A549 (cell line): ENCODE data around the gene ATP2B3. TPM values are rescaled to one million over a fixed set of nuclear protein-coding genes. Genes with fewer than 3 reads are reported as not detected.

Experiments used
- ATAC-seq, 2 experiments: fragments of 200-7000 bp in 1 of 2; fragments of >200 bp in 1 of 2; cut with Nextera tagmentation in 1 of 2; cut with Tn5 transposase in 1 of 2; 3 replicates each; pipeline versions ENCODE4 v1.8.0 to v1.9.1; 2018 to 2020; ENCODE audit warnings: mild to moderate bottlenecking in 1 of 2, moderate library complexity in 1 of 2
- CTCF ChIA-PET: fragments of 300-600 bp; sonication (Branson Sonifier 250); formaldehyde crosslinking; extraction: SDS; loops from one replicate; lab custom pipeline; 2021; ENCODE audit warnings: antibody characterized with exemption, inconsistent platforms; lab: Yijun Ruan, JAX
- POLR2A ChIA-PET: fragments of 350-600 bp; formaldehyde crosslinking; extraction: SDS; loops from one replicate; lab custom pipeline; 2021; ENCODE audit warnings: antibody characterized with exemption, inconsistent platforms; lab: Yijun Ruan, JAX
- DNase-seq, 2 experiments: peaks; one replicate each; pipeline versions ENCODE4 v3.0.0 to v3.0.0-alpha.2; 2011 to 2016; ENCODE audit warnings: low read depth in 1 of 2, low spot score in 1 of 2
- FAIRE-seq: peaks from 2 replicates; lab custom pipeline; 2011; peaks lifted over from hg19 to GRCh38; lab: Jason Lieb, UNC
- H3K27ac ChIP-seq, 2 experiments: fragments of >200 bp; sonication (Bioruptor Twin); formaldehyde crosslinking; 3 replicates each; pipeline ENCODE4 v1.5.1; 2016 to 2017
- H3K4me1 ChIP-seq: fragments of >200 bp; sonication (Bioruptor Twin); formaldehyde crosslinking; 3 replicates; pipeline ENCODE4 v1.6.1; 2016
- H3K4me2 ChIP-seq: fragments of >200 bp; sonication (Bioruptor Twin); formaldehyde crosslinking; 3 replicates; pipeline ENCODE4 v1.6.1; 2016
- H3K4me3 ChIP-seq: fragments of >200 bp; sonication (Bioruptor Twin); formaldehyde crosslinking; 3 replicates; pipeline ENCODE4 v1.5.1; 2016
- H3K9me3 ChIP-seq: fragments of >200 bp; sonication (Bioruptor Twin); formaldehyde crosslinking; 3 replicates; pipeline ENCODE4 v1.6.1; 2016
- CBX8 ChIP-seq: fragments of 200-600 bp; sonication (generic); IDR thresholded peaks from 2 replicates; pipeline ENCODE4 v1.6.1; 2016
- EHF ChIP-seq: fragments of 250-450 bp; sonication (Bioruptor Pico); IDR thresholded peaks from 2 replicates; pipeline ENCODE4 v1.5.0; 2020; ENCODE audit warnings: mild to moderate bottlenecking
- ELK1 ChIP-seq: fragments of 150-350 bp; IDR thresholded peaks from 2 replicates; pipeline ENCODE4 v1.6.1; 2014; ENCODE audit warnings: low read depth, mild to moderate bottlenecking, low read length
- EP300 ChIP-seq, 2 experiments: fragments of >200 bp; sonication (Bioruptor Twin); formaldehyde crosslinking; IDR thresholded peaks; 2 replicates in 1 of 2; 3 replicates in 1 of 2; pipeline ENCODE4 v1.6.1; 2016 to 2017
- ESRRA ChIP-seq: fragments of 150-350 bp; IDR thresholded peaks from 2 replicates; pipeline ENCODE4 v1.6.1; 2014; ENCODE audit warnings: mild to moderate bottlenecking, low read length, borderline replicate concordance
- FOSL2 ChIP-seq, 2 experiments: fragments of 450-650 bp in 1 of 2; fragments of >200 bp in 1 of 2; sonication (Bioruptor Twin) in 1 of 2; formaldehyde crosslinking; IDR thresholded peaks; 2 replicates each; pipeline versions ENCODE4 v1.5.0 to v1.6.1; 2016 to 2020; ENCODE audit warnings: mild to moderate bottlenecking in 1 of 2, moderate library complexity in 1 of 2
- HES2 ChIP-seq: fragments of >200 bp; sonication (Bioruptor Twin); formaldehyde crosslinking; IDR thresholded peaks from 2 replicates; pipeline ENCODE4 v1.6.1; 2016
- HEYL ChIP-seq: fragments of 250-450 bp; sonication (Bioruptor Pico); IDR thresholded peaks from 2 replicates; pipeline ENCODE4 v1.8.0; 2021; ENCODE audit warnings: mild to moderate bottlenecking, moderate library complexity
- HMGXB4 ChIP-seq: fragments of 250-450 bp; sonication (Bioruptor Pico); IDR thresholded peaks from 2 replicates; pipeline ENCODE4 v1.5.0; 2021; ENCODE audit warnings: mild to moderate bottlenecking, moderate library complexity, borderline replicate concordance
- HOXA7 ChIP-seq: fragments of 250-450 bp; sonication (Bioruptor Pico); IDR thresholded peaks from 2 replicates; pipeline ENCODE4 v1.5.0; 2020; ENCODE audit warnings: mild to moderate bottlenecking, moderate library complexity
- HOXB13 ChIP-seq: fragments of 250-450 bp; sonication (Bioruptor Pico); IDR thresholded peaks from 2 replicates; pipeline ENCODE4 v1.5.0; 2020; ENCODE audit warnings: low read depth, mild to moderate bottlenecking, moderate library complexity
- HOXB5 ChIP-seq: fragments of 250-450 bp; sonication (Bioruptor Pico); IDR thresholded peaks from 2 replicates; pipeline ENCODE4 v1.5.0; 2020; ENCODE audit warnings: mild to moderate bottlenecking, moderate library complexity
- KDM5A ChIP-seq: fragments of 200-600 bp; sonication (generic); IDR thresholded peaks from 2 replicates; pipeline ENCODE4 v1.6.1; 2016; ENCODE audit warnings: antibody characterized with exemption, mild to moderate bottlenecking
- MAZ ChIP-seq: fragments of 150-350 bp; IDR thresholded peaks from 2 replicates; pipeline ENCODE4 v1.6.1; 2014; ENCODE audit warnings: antibody characterized with exemption, low read depth, low read length, borderline replicate concordance
- MYC ChIP-seq: IDR thresholded peaks from 2 replicates; pipeline ENCODE4 v1.6.1; 2012; ENCODE audit warnings: mild to moderate bottlenecking, inconsistent platforms, low read length, improper control_type of control experiment, borderline replicate concordance
- NPAS2 ChIP-seq: fragments of 250-450 bp; sonication (Bioruptor Pico); IDR thresholded peaks from 2 replicates; pipeline ENCODE4 v1.8.0; 2022; ENCODE audit warnings: mild to moderate bottlenecking, moderate library complexity, borderline replicate concordance
- NR3C1 ChIP-seq: fragments of >200 bp; sonication (Bioruptor Twin); formaldehyde crosslinking; IDR thresholded peaks from 3 replicates; pipeline ENCODE4 v1.6.1; 2017
- POLR2AphosphoS2 ChIP-seq: conservative IDR thresholded peaks from 2 replicates; pipeline ENCODE4 v1.6.1; 2012; ENCODE audit warnings: low read length, improper control_type of control experiment, inconsistent platforms
- RAD21 ChIP-seq, 2 experiments: fragments of >200 bp in 1 of 2; sonication (Bioruptor Twin) in 1 of 2; formaldehyde crosslinking in 1 of 2; IDR thresholded peaks in 1 of 2; conservative IDR thresholded peaks in 1 of 2; 2 replicates in 1 of 2; 3 replicates in 1 of 2; pipeline ENCODE4 v1.6.1; 2012 to 2018; ENCODE audit warnings: inconsistent platforms in 1 of 2
- SMC3 ChIP-seq: fragments of >200 bp; sonication (Bioruptor Twin); formaldehyde crosslinking; IDR thresholded peaks from 3 replicates; pipeline ENCODE4 v1.6.1; 2018; ENCODE audit warnings: inconsistent platforms
- SREBF2 ChIP-seq: fragments of 450-650 bp; IDR thresholded peaks from 2 replicates; pipeline ENCODE4 v1.6.1; 2014; ENCODE audit warnings: mild to moderate bottlenecking, moderate library complexity
- ZC3H11A ChIP-seq: fragments of 450-650 bp; IDR thresholded peaks from 2 replicates; pipeline ENCODE4 v1.6.1; 2014; ENCODE audit warnings: antibody characterized with exemption, mild to moderate bottlenecking
- ZFP36 ChIP-seq: fragments of 450-650 bp; IDR thresholded peaks from 2 replicates; pipeline ENCODE4 v1.6.1; 2014; ENCODE audit warnings: borderline replicate concordance; ENCODE audit not compliant: partially characterized antibody
- ZSCAN20 ChIP-seq: fragments of 250-450 bp; sonication (Bioruptor Pico); IDR thresholded peaks from 2 replicates; pipeline ENCODE4 v1.8.0; 2022; ENCODE audit warnings: mild to moderate bottlenecking, moderate library complexity
- WGBS: methylation state at CpG from one replicate; pipeline ENCODE4 v1.1.6; 2017; ENCODE audit errors: missing lambda C conversion rate; 5-methylcytosine and 5-hydroxymethylcytosine counted together
- polyA plus RNA-seq, 4 experiments: library from polyadenylated mRNA; depleted of rRNA in 3 of 4; stranded (reverse); fragments of >200 nt; fragmentation: RNase III in 1 of 4; extraction: RNeasy Plus Mini Kit Qiagen cat#74134 plus additional on column Dnase treatment in 1 of 4; gene quantifications; 2 replicates in 3 of 4; 3 replicates in 1 of 4; pipeline ENCODE4 v1.2.3, GENCODE V29; 2011 to 2017

The ATP2B3 gene
- polyA plus RNA-seq, 2 of the 4 experiments (the other 2 are of a cell fraction) = 0.13 to 0.30 TPM

- 85% methylated on average over 23 of the region's 35 CpGs for WGBS
- no peaks in the 10 kb centered on the region for H3K9me3 ChIP-seq
- POLR2A ChIA-PET = no interaction called here
- ATAC-seq = no peak
- no peak for FAIRE-seq
- no peak overlapping the region for H3K27ac ChIP-seq
- no peak overlapping the region for H3K4me3 ChIP-seq
- no peak for DNase-seq
- no peak for TF ChIP-seq KDM5A
- TF ChIP-seq HOXB5 (CRISPR knock-in tag) = no peak
- no peak for TF ChIP-seq HEYL (CRISPR knock-in tag)
- no peak for TF ChIP-seq FOSL2 (IDR thresholded peaks at IDR 0.05)
- no peak for TF ChIP-seq FOSL2 (CRISPR knock-in tag; IDR thresholded peaks at IDR 0.05)
- no peak for TF ChIP-seq RAD21 (conservative IDR thresholded peaks at IDR 0.05 in 1 of 2, IDR thresholded peaks at IDR 0.05 in 1 of 2)
- TF ChIP-seq HOXB13 = no peak
- TF ChIP-seq NPAS2 = no peak
- no peak for TF ChIP-seq MAZ
- TF ChIP-seq CBX8 = no peak
- no peak for TF ChIP-seq POLR2AphosphoS2
- TF ChIP-seq ZSCAN20 (CRISPR knock-in tag) = no peak
- no peak for TF ChIP-seq NR3C1
- no peak for TF ChIP-seq MYC
- TF ChIP-seq SREBF2 = no peak
- TF ChIP-seq ELK1 = no peak
- no peak for TF ChIP-seq EHF
- CTCF ChIA-PET = interaction anchor here (1.1 to 10.1 kb wide), 4 partner anchors 10 to 40 kb away, joined by 5 to 43 read pairs (median 18); partner anchors contain the start of gene DUSP9
- peaks cover 14% of the 10 kb centered on the region for H3K4me1 ChIP-seq
- no peak overlapping the region for H3K4me2 ChIP-seq
Observed at GRCh38 chrX:153626863-153627674, 109.6 kb downstream of the ATP2B3 start.

GRCh38 chrX:153627675-153628111 is 110.3 kb downstream of the ATP2B3 start:
- POLR2A ChIA-PET = no interaction called here
- WGBS = 86% methylated on average over 9 of the region's 15 CpGs
- CTCF ChIA-PET = interaction anchor here (0.7 to 3.7 kb wide), 4 partner anchors 18 to 40 kb away, joined by 3 to 18 read pairs (median 4); partner anchors contain the start of gene DUSP9
- no peak overlapping the region for H3K27ac ChIP-seq
- no peak overlapping the region for H3K4me3 ChIP-seq
- TF ChIP-seq RAD21 (conservative IDR thresholded peaks at IDR 0.05 in 1 of 2, IDR thresholded peaks at IDR 0.05 in 1 of 2) (no peak), ZFP36 (no peak), EP300 (IDR thresholded peaks at IDR 0.05) (no peak), ZC3H11A (no peak), ESRRA (no peak), HMGXB4 (no peak), HES2 (no peak), SREBF2 (no peak), HOXB13 (no peak), HOXA7 (no peak), POLR2AphosphoS2 (no peak), MYC (no peak), NR3C1 (no peak), SMC3 (no peak), KDM5A (no peak), ELK1 (no peak)
- H3K4me2 ChIP-seq = no peak overlapping the region
- no peak for ATAC-seq
- H3K9me3 ChIP-seq = no peaks in the 10 kb centered on the region
- H3K4me1 ChIP-seq = peaks cover 9% of the 10 kb centered on the region
- no peak for FAIRE-seq
- no peak for DNase-seq
